Body of pancreas (tissue), 4 donors: ENCODE data around the gene GAREM1. TPM values are rescaled to one million over a fixed set of nuclear protein-coding genes. Genes with fewer than 3 reads are reported as not detected.

Source experiments
- ATAC-seq: fragments of 150-250 bp; one replicate; pipeline ENCODE4 v1.9.1; 2016
- DNase-seq, 4 donors: peaks; one replicate each; pipeline ENCODE4 v3.0.0-alpha.2; 2019
- H3K27ac ChIP-seq, 4 donors: fragments of 200-600 bp; sonication (generic); 1 replicate in 3 of 4; 2 replicates in 1 of 4; pipeline versions ENCODE4 v1.5.1 to v1.6.1; 2016 to 2019; ENCODE audit warnings: mild to moderate bottlenecking in 1 of 4, mixed read lengths in 1 of 4, moderate library complexity in 1 of 4
- H3K27me3 ChIP-seq, 2 donors: fragments of 200-600 bp; sonication (generic); one replicate each; pipeline ENCODE4 v1.6.0; 2016; ENCODE audit warnings: mild to moderate bottlenecking in 1 of 2
- H3K36me3 ChIP-seq, 2 donors: fragments of 200-600 bp; sonication (generic); replicated peaks in 1 of 2; 2 replicates each; pipeline ENCODE4 v1.5.1; 2016; ENCODE audit warnings: low read depth in 2 of 2; ENCODE audit not compliant: insufficient read depth in 1 of 2
- H3K4me1 ChIP-seq: fragments of 200-600 bp; sonication (generic); one replicate; pipeline ENCODE4 v1.6.0; 2016
- H3K4me3 ChIP-seq, 2 donors: fragments of 200-600 bp; sonication (generic); 1 replicate in 1 of 2; 2 replicates in 1 of 2; pipeline ENCODE4 v1.5.1; 2016 to 2019
- H3K9me3 ChIP-seq, 3 donors: fragments of 200-600 bp; sonication (generic); 1 replicate in 2 of 3; 2 replicates in 1 of 3; pipeline ENCODE4 v1.5.1; 2016
- CTCF ChIP-seq, 7 experiments: fragments of 450-650 bp in 4 of 7; fragments of 200-600 bp in 3 of 7; sonication (generic) in 3 of 7; IDR thresholded peaks; one replicate each; pipeline ENCODE4 v1.5.1; 2016 to 2019; ENCODE audit warnings: antibody characterized with exemption in 7 of 7
- POLR2A ChIP-seq, 3 donors: fragments of 450-650 bp; IDR thresholded peaks; one replicate each; pipeline ENCODE4 v1.6.1; 2016; ENCODE audit warnings: antibody characterized with exemption in 3 of 3, mild to moderate bottlenecking in 2 of 3
- WGBS, 2 donors: methylation state at CpG; one replicate each; pipeline ENCODE4 v1.1.5; 2017; 5-methylcytosine and 5-hydroxymethylcytosine counted together
- intact Hi-C: fragments of 100-400 bp; cut with DNase I; formaldehyde crosslinking; loops from one replicate; pipeline ENCODE4 v1.15.1; 2023
- total RNA-seq, 2 donors: library from RNA; depleted of rRNA; stranded (reverse); fragments of >200 nt; gene quantifications; one replicate each; pipeline ENCODE4 v1.1.0, GENCODE V29; 2016

Gene GAREM1
- total RNA-seq, 2 donors from 2014 or later = 16.1 to 16.8 TPM

GRCh38 chr18:32468147-32468845, 2.4 kb downstream of the GAREM1 start:
- Histone ChIP-seq H3K27me3 (no peaks in the 10 kb centered on the region), H3K9me3 (no peaks in the 10 kb centered on the region), H3K4me3 (peak overlapping the region in 1 of 2 donors; percentile 91), H3K27ac (peak overlapping the region; percentile 91 to 95 (median 92)), H3K4me1 (peaks cover 38% of the 10 kb centered on the region), H3K36me3 (no peaks in the 10 kb centered on the region)
- no peak for ATAC-seq
- TF ChIP-seq POLR2A (IDR thresholded peaks at IDR 0.05) (no peak), CTCF (IDR thresholded peaks at IDR 0.05) (no peak)
- intact Hi-C loops = no loop called here
- 12% methylated on average over 3 of the region's 3 CpGs for WGBS, 2 donors
- no peak for DNase-seq

GRCh38 chr18:32461709-32462272, 8.9 kb downstream of the GAREM1 start:
- Histone ChIP-seq H3K4me1 (peaks cover 45% of the 10 kb centered on the region), H3K27me3 (no peaks in the 10 kb centered on the region), H3K27ac (no peak overlapping the region), H3K36me3 (no peaks in the 10 kb centered on the region), H3K4me3 (no peak overlapping the region), H3K9me3 (no peaks in the 10 kb centered on the region)
- DNase-seq (no peak), ATAC-seq (no peak)
- TF ChIP-seq POLR2A (IDR thresholded peaks at IDR 0.05) (no peak), CTCF (IDR thresholded peaks at IDR 0.05) (no peak)
- WGBS, 2 donors = 61 to 69% methylated on average over 2 of the region's 2 CpGs
- intact Hi-C loops = no loop called here

DNA sequence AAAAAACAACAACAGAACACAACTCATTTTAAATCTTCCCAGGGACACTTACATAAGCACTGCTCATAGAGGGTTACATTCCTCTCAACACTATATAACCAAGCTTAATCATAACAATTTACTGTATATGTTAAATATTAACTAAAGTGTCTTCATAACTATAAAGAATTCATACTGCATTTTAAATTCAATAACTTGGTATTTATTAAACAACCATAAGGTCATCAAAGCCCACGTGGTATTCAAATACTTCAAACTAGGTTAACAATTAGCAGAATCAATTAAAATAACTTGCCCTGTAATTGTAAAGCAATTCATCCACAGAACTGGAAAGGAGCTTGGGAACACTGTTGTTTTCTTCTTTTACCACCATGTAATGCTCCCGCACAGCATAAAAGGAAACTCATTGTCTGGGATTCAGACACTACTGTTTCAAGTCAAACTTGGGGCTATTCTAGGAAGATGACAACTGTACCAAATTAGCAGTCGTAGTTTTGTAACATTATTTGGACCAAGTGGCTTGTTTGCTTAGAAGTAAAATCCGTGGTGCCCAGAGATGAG, 10.4 kb downstream of the GAREM1 start:
- DNase-seq = no peak
- Histone ChIP-seq H3K36me3 (no peaks in the 10 kb centered on the region), H3K9me3 (no peaks in the 10 kb centered on the region), H3K27ac (peak overlapping the region in 1 of 4 donors; percentile 5), H3K4me1 (peaks cover 42% of the 10 kb centered on the region), H3K27me3 (no peaks in the 10 kb centered on the region), H3K4me3 (no peak overlapping the region)
- TF ChIP-seq CTCF (IDR thresholded peaks at IDR 0.05) = no peak
- TF ChIP-seq POLR2A (IDR thresholded peaks at IDR 0.05) = no peak
- no peak for ATAC-seq
- intact Hi-C loops = no loop called here
- WGBS, 2 donors = 44 to 51% methylated on average over 4 of the region's 4 CpGs

GRCh38 chr18:32459361-32460101, 11.2 kb downstream of the GAREM1 start:
- peak overlapping the region in 1 of 4 donors; percentile 11 for H3K27ac ChIP-seq
- H3K4me1 ChIP-seq = peaks cover 49% of the 10 kb centered on the region
- no peaks in the 10 kb centered on the region for H3K27me3 ChIP-seq
- TF ChIP-seq CTCF (IDR thresholded peaks at IDR 0.05) (no peak), POLR2A (IDR thresholded peaks at IDR 0.05) (no peak)
- ATAC-seq = no peak
- DNase-seq = no peak
- no peaks in the 10 kb centered on the region for H3K9me3 ChIP-seq
- no peaks in the 10 kb centered on the region for H3K36me3 ChIP-seq
- intact Hi-C loops = no loop called here
- 66 to 68% methylated on average over 4 of the region's 4 CpGs for WGBS, 2 donors
- no peak overlapping the region for H3K4me3 ChIP-seq
